ENCODE data around the gene EXT2.

The EXT2 gene

DNA sequence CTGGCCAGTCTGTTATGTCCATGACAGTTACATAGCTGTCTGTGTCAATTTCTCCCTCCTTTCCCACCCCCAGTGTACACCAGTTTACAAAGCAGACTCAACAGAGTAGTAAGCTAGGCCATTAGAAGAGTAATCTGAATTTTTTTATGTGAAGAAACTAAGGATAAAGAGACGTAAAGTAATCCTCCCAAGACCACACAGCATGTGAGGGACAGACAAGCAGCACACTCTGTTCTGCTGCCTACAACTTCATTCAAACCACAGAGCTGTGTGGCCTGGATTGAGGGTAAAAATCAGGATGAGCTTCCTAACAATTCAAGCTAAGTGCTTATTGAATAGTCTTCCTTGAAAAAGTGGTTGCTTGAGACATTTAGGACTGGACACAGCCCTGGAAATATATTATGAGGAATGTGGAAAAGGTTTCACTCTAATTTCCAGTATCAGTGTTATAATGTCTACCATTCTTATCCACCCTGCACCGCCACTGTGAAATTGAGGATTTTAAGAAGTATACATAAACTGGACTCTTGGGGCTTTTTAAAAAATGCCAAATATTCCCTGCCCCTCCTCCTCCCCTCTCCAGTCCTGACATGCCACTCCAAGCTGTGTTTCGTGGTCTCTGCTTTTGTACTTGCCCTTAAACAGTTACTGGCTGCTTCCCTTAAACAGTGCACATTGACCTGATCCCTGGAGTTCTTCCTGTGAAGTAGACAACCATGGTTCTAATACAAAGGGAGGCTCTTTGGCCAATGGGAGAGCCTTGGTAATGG lies 40.9 kb downstream of the EXT2 start:
- DNase-seq = no peak

GRCh38 chr11:44137057-44137456 lies 41.6 kb downstream of the EXT2 start:
- no peak for DNase-seq

GRCh38 chr11:44138286-44138685 lies 42.8 kb downstream of the EXT2 start:
- no peak for DNase-seq

- no peak for DNase-seq
These were observed 43.5 kb downstream of the EXT2 start for GRCh38 chr11:44138980-44139379.

GRCh38 chr11:44139565-44140330 lies 44.3 kb downstream of the EXT2 start:
- no peak for DNase-seq

- no peak for DNase-seq
These were observed 44.9 kb downstream of the EXT2 start for GRCh38 chr11:44140372-44140771.

GRCh38 chr11:44140805-44141204 lies 45.3 kb downstream of the EXT2 start:
- DNase-seq = no peak

DNA sequence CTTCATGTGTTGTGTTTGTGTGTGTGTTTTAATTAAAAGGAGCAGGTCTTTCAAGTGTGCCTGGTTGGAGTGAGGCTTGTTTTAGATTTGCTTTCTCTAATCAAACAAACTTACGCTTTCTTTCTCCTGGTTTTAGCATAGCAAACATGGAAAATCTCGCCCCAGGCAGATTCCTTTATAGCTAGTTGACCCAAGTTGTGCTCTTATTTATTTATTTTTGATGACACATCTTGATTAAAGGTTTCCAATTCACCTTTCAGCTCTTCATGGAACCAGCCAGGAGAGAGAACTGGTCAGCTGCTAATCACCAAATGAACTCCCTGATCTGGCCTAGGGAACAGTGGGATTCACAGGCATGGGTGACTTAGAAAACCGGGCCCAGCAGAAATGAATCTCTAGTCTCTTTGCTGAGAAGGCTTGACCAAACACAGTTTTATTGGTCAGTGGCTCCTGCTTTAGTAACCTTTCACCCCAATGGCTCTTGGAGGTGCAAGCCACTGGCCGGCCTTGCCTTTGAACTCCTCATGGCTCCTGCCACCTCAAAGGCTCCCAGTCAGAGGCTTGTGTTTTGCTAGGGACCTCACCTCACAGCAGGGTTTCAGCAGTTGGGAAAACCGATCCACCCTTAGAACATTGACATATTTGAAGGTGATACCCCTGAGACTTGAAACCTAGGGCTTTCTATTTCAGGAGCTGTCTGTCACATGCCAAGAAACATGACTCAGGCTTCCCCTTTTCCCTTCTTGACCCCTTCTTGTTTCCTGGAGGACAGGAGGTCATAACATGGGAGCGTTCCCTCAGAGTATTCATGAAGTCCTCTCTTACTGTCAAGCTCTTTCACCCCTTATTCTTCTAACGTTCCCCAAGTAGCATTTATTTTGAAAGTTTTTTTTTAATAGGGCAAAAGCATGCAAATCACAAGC lies 48.8 kb downstream of the EXT2 start:
- no peak for DNase-seq

DNA sequence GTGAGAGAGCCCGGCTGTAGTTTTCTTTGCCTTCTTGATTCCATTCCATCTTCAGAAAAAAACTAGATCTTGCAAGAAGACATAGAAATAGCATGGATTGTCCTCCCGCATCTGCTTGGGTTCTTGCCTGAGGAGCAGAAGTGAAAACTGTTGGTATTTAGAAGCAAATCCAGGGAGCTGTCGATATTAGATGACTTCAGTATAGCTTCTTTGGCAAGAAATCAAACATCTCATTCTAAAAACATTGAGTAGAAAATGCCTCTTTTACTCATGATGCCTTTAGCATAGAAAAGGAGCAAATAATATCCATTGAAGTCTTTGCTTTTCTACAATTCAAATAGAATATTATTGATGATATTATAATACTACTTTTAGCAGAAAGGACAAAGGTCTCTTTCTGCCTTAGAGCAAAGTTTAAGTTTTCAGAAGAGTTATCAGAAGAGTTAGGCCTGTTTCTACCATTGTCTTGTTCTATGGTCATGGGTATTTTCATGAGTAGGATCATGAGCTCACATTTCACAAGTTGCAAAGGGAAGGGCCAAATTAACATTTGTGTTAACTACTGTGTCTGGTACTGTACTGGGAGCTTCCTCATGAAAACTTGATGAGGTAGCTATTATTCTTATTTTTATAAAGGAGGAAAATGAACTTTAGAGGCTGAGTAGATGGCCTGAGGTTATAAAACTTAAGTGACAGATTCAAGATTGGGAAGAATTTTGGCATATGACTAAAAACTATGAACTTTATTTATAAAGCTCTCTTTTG lies 49.7 kb downstream of the EXT2 start:
- no peak for DNase-seq

DNA sequence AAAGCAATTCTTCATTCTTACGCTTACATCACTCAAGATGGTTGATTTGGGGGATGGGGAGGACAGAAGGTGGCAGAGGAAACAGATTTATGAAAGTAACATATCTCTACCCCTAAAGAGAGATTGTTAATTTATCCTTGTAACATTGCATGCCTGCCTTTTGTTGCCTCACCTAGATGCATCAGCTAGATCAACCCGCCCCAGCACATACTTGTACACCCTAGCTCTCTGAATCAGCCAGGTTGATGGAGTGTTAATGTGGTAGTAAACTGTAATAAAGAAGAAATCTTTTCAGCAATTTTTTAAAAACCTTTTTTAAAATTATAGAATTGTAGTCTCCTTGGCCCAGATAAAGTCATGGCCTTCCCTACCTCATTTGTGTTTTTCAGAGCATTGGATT lies 51.5 kb downstream of the EXT2 start:
- no peak for DNase-seq

DNA sequence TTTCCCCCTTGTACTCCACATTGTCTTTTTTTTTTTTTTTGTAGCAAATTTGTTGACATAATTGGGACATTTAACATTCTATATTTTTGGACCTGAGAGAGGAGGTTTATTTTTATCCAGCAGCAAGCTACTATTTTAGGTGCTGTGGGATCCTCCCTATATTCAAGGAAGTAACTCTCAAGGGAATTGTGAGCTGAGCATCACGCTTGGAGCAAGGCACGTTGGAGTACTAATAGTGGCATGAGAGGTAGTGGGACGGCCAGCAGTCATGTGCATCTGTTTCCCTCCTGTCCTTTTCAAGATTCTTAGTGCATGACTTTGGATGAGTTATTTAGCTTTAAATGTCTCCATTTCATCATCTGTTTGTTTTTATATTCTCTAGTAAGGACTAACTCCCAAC lies 52.3 kb downstream of the EXT2 start:
- no peak for DNase-seq

DNA sequence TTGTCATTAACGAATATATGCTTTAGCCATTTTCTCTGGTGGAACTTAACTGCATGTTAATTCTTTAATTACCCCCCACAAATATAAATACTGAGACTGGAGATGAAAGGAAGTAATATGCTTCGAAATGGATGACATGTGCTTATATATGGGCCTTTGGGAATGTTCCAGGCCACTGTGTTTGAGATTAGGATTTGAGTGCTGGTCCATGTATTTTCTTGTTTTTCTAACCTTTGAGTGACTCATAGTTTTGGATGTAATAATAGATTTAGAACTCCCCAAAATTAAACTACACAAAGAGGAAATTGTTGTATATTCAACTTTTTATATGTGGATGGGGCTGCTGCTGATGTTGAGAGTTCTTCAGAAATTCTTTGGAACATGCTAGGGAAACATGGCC lies 54.2 kb downstream of the EXT2 start:
- DNase-seq = no peak

DNA sequence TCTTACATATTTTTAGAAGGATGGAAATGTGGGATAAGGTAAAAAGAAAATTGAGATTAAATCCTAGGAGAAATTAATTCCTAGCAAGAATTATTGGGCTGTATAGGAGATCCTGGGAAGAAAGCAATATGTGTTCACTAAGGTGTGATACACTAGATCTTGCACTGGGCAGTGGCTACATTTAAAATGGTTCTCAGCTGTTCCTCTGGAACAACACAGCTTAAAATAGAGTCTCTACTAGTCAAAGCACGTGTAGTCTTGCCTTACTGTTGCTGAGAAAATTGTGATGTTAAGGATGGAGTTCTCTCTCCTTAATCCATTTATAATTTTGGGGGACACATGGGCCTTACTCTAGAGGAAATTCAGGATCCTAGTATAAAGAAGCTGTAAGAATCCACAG lies 54.9 kb downstream of the EXT2 start:
- DNase-seq = no peak

GRCh38 chr11:44157019-44157418 lies 61.5 kb downstream of the EXT2 start:
- DNase-seq = no peak

DNA sequence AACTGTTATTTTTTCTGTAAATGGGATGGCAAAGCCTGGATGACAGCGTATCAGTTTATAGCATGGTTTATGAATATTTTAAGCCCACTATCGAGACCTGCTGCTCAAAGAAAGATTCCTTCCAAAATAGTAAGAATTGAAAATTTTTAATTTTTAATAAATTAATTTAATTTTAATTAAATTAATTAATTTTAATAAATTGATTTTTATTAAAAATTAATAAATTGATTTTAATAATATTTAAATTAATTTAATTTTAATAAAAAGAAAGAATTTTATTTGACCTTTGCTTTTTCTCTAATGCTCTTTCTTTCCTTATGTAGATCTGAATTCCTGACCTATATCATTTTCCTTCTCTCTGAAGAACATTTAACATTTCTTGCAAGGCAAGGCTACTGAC lies 62.9 kb downstream of the EXT2 start:
- DNase-seq = no peak

DNA sequence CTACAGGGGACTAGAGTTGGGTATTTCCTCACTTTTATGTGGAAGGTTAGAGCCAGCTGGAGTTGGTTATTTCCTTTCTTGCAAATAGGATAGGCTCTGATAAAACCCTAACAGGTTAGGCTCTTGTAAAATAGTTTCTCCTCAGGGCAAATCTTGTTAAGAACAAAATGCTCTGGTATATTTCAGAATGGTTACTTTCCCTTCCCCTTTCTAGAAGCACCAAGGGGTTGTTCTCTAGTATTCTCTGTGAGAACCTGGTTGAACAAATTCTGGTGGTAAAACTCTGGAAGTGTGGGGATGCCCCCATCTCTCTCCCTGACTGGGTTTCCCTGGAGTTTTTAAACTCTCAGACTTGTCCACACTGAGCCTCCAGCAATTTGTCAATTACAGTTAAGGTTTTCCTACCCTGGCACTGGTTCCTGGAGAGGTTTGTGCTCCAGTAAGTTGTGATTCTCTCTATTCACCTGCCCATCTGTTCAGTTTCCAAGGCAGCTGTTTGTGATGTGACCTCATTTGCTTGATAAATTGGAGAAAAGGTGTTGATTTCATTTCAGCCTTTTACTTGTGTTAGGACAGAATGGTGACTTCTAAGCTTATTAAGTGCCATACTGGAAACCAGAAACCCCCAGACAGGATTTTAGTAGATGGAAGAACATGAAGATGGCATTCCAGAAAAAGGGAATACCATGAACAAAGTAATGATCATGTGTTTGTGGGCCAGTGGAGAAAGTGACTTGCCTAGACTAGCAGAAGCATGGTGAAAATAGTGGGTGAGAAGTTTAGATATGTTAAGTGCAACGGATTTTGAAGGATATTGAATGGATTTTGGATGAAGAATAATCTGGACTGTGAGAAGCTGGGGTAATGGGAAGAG lies 64.6 kb downstream of the EXT2 start:
- DNase-seq = no peak

GRCh38 chr11:44162004-44162403 lies 66.5 kb downstream of the EXT2 start:
- no peak for DNase-seq

- DNase-seq = no peak
These were observed 67.2 kb downstream of the EXT2 start for GRCh38 chr11:44162662-44163061.

DNA sequence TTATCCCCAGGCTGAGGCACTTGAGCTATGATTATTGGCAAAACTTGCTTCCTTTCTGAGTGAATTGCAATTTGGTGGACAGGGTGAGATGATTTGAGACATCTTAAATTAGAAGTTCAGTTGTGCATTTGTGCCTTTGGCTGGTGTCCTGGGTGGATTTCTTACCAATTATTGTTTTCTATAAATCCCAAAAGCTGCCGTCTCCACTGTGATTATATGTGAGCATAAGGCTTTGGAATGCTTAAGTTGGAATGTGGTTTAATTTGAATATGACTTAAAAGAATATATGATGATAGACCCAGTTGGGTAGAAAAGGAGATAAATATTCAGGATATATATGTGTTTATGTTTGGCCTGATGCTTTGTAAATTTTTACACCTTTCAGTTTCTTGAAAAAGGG lies 70.0 kb downstream of the EXT2 start:
- DNase-seq = no peak

- no peak for DNase-seq
These were observed 71.6 kb downstream of the EXT2 start for GRCh38 chr11:44167046-44167445.

DNA sequence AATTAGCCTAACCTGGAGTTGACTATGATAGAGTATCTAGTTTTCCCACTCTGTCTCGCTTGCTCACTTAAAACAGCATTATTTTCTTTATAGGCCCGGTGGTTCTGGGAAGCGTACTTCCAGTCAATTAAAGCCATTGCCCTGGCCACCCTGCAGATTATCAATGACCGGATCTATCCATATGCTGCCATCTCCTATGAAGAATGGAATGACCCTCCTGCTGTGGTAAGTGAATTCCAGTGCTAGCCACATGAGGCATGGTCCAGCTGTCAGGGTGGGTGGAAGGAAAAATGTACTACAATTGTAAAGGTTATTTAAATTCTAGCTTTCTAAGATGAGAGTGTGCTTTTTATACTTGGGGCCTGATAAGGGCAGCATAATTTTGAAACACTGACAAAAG lies 76.0 kb downstream of the EXT2 start:
- no peak for DNase-seq

DNA sequence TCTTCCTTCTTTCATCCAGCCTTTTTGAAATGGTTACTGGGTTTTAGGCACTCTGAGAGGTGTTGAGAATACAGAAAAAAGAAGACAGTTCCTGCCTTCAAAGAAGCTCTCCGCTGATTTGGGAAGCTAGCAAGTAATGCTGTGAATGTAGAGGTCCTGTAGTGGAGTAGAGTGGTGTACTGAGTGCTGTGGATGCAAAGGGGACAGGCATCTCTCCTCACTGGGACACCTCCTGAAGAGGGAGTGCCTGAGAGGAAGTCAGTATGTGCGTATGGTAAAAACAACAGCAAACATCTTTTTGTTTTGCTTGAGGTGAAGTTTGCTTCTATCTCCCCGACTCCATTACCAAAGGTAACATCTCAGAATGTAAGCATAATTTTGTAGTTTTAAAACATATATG lies 77.5 kb downstream of the EXT2 start:
- DNase-seq = no peak
